ENCODE measurements around the gene PRMT3.

The PRMT3 gene

GRCh38 chr11:20360650-20361049, 26.9 kb upstream of the PRMT3 start:
- POLR2A ChIA-PET, result no interaction called here
- H3K9me3 ChIP-seq (ENCODE audit: control insufficient read depth, insufficient read depth, low read depth, low read length), result no peaks in the 10 kb centered on the region
- TF ChIP-seq ZNF2 (tag by site-specific recombination; IDR thresholded peaks at IDR 0.05) (no peak), PRDM1 (tag by site-specific recombination; IDR thresholded peaks at IDR 0.05) (peak; percentile 88)
- H3K4me3 ChIP-seq (ENCODE audit: low read depth, low read length), result no peak overlapping the region
- CTCF ChIA-PET, result interaction anchor here (0.7 kb wide), 2 partner anchors 90 to 232 kb away, joined by 3 read pairs; no protein-coding TSS in a partner anchor
- H3K4me1 ChIP-seq (ENCODE audit: control insufficient read depth, insufficient read depth, low read length), result no peaks in the 10 kb centered on the region
- H3K27ac ChIP-seq (ENCODE audit: extremely low read depth, low read depth, low read length), result no peak overlapping the region
- no peaks in the 10 kb centered on the region for H3K36me3 ChIP-seq (ENCODE audit: control insufficient read depth in 2 of 2, insufficient read depth in 1 of 2, low read length in 2 of 2)

GRCh38 chr11:20362481-20362880, 25.0 kb upstream of the PRMT3 start:
- Histone ChIP-seq H3K4me3 (ENCODE audit: low read depth, low read length) (no peak overlapping the region), H3K4me1 (ENCODE audit: control insufficient read depth, insufficient read depth, low read length) (no peaks in the 10 kb centered on the region), H3K27ac (ENCODE audit: extremely low read depth, low read depth, low read length) (no peak overlapping the region), H3K36me3 (ENCODE audit: control insufficient read depth in 2 of 2, insufficient read depth in 1 of 2, low read length in 2 of 2) (no peaks in the 10 kb centered on the region), H3K9me3 (ENCODE audit: control insufficient read depth, insufficient read depth, low read depth, low read length) (no peaks in the 10 kb centered on the region)
- no peak for TF ChIP-seq ZNF114 (tag by site-specific recombination; IDR thresholded peaks at IDR 0.05)
- TF ChIP-seq ZSCAN23 (tag by site-specific recombination; IDR thresholded peaks at IDR 0.05), result no peak
- no peak for TF ChIP-seq PRDM1 (tag by site-specific recombination; IDR thresholded peaks at IDR 0.05)
- ChIA-PET CTCF (interaction anchor here (1.1 kb wide), 1 partner anchor 9 kb away, joined by 4 read pairs; no protein-coding TSS in a partner anchor), POLR2A (no interaction called here)

DNA sequence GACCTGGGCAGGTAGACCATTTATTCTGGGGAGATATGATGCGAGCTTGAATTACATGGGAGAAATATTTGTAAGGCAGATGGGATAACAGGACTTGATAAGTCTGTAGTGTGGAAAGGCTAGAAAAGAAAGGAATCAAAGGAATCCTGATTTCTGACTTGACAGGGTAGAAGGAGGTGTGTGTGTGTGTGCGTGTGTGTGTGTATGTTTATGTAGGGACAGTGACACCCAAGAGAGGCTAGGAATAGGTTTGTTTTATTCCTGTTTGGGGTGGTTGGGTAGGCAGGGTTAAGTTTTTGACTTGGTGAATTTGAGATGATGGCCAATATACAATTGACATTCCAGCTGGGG, 24.4 kb upstream of the PRMT3 start:
- Histone ChIP-seq H3K36me3 (ENCODE audit: control insufficient read depth in 2 of 2, insufficient read depth in 1 of 2, low read length in 2 of 2) (no peaks in the 10 kb centered on the region), H3K4me3 (ENCODE audit: low read depth, low read length) (peak overlapping the region; percentile 47), H3K9me3 (ENCODE audit: control insufficient read depth, insufficient read depth, low read depth, low read length) (no peaks in the 10 kb centered on the region), H3K4me1 (ENCODE audit: control insufficient read depth, insufficient read depth, low read length) (no peaks in the 10 kb centered on the region; the same call in 1 of the 2 replicates), H3K27ac (ENCODE audit: extremely low read depth, low read depth, low read length) (no peak overlapping the region; the same call in 1 of the 2 replicates)
- ChIA-PET POLR2A (no interaction called here), CTCF (interaction anchor here (0.6 to 3.6 kb wide), 3 partner anchors 9 to 238 kb away, joined by 3 to 18 read pairs (median 4); no protein-coding TSS in a partner anchor)
- no peak for TF ChIP-seq ZNF701 (tag by site-specific recombination; IDR thresholded peaks at IDR 0.05)
- TF ChIP-seq, protein P1, sequence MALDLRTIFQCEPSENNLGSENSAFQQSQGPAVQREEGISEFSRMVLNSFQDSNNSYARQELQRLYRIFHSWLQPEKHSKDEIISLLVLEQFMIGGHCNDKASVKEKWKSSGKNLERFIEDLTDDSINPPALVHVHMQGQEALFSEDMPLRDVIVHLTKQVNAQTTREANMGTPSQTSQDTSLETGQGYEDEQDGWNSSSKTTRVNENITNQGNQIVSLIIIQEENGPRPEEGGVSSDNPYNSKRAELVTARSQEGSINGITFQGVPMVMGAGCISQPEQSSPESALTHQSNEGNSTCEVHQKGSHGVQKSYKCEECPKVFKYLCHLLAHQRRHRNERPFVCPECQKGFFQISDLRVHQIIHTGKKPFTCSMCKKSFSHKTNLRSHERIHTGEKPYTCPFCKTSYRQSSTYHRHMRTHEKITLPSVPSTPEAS (tag by site-specific recombination; IDR thresholded peaks at IDR 0.05), result peak; percentile 53; the same call in 1 of the 2 replicates

DNA sequence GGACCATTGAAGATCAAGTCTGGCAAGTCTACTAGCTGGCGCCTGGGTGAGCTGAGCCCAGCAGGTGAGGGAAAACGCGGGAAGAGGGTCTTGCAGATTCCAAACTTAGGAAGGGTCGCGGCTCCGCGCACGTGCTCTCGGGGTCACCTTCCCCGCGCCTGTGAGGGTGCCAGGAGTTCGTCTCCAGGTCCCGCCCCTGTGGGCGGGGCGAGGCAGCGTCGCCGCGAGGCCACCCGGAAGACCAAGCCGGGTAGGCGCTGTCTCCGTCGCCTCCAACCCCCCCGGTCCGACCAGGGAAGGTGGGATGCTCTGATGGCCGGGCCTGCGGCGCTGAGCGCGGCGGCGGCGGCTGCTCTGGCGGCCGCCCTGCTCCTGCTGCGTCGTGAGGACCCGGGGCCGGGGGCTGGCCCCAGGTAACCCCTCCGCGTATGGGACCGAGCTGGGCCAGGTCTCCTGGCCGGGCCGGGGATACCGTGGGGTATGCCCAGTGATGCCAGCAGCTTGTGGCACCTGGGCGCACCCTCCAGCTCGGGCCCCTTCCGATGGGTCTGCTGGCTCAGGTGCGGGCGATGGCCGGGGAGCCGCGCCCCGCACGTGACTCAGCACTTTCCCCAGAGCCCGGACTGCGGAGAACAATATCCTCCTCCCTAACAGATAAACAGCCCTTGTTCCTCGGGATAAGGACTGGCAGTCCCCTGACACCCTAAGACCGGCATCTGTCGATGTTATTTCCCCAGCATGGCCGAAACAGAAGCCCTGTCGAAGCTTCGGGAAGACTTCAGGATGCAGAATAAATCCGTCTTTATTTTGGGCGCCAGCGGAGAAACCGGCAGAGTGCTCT, 23.8 kb upstream of the PRMT3 start, which contains the start of gene HTATIP2:
HTATIP2 (plus strand) TSS at position 215 of the 841 bp plus-strand sequence; CDS start at position 739, 524 bp downstream.
- no peaks in the 10 kb centered on the region for H3K36me3 ChIP-seq (ENCODE audit: control insufficient read depth in 2 of 2, insufficient read depth in 1 of 2, low read length in 2 of 2)
- H3K4me1 ChIP-seq (ENCODE audit: control insufficient read depth, insufficient read depth, low read length), result no peaks in the 10 kb centered on the region; the same call in 1 of the 2 replicates
- no peaks in the 10 kb centered on the region for H3K9me3 ChIP-seq (ENCODE audit: control insufficient read depth, insufficient read depth, low read depth, low read length)
- ChIA-PET POLR2A (no interaction called here), CTCF (interaction anchor here (0.6 to 3.6 kb wide), 5 partner anchors 8 to 424 kb away, joined by 3 to 18 read pairs (median 3); no protein-coding TSS in a partner anchor)
- H3K4me3 ChIP-seq (ENCODE audit: low read depth, low read length), result peak within 1 kb of the TSS; percentile 47
- peak within 1 kb of the TSS; percentile 32; the same call in 1 of the 2 replicates for H3K27ac ChIP-seq (ENCODE audit: extremely low read depth, low read depth, low read length)
- 0 out of 2 replicates have a peak, but pooled peaks have one; percentile 31 for TF ChIP-seq ZNF629 (tag by site-specific recombination; IDR thresholded peaks at IDR 0.05)
- TF ChIP-seq ZBTB17 (tag by site-specific recombination; IDR thresholded peaks at IDR 0.05), result peak; percentile 54
- no peak for TF ChIP-seq BCL11A (tag by site-specific recombination; IDR thresholded peaks at IDR 0.05; ENCODE audit: low read depth)
- TF ChIP-seq ZNF600 (tag by site-specific recombination; IDR thresholded peaks at IDR 0.05), result 0 out of 2 replicates have a peak, but pooled peaks have one; percentile 42
- TF ChIP-seq HIC1 (tag by site-specific recombination; IDR thresholded peaks at IDR 0.05), result 0 out of 2 replicates have a peak, but pooled peaks have one; percentile 52
- TF ChIP-seq KLF8 (tag by site-specific recombination; IDR thresholded peaks at IDR 0.05), result peak; percentile 28; the same call in 1 of the 2 replicates
- TF ChIP-seq ZBTB8A (tag by site-specific recombination; IDR thresholded peaks at IDR 0.05), result peak; percentile 84
- no peak for TF ChIP-seq BCL11B (tag by site-specific recombination; IDR thresholded peaks at IDR 0.05; ENCODE audit: low read depth)
- peak; percentile 65 for TF ChIP-seq PATZ1 (tag by site-specific recombination; IDR thresholded peaks at IDR 0.05)
- TF ChIP-seq PRDM10 (tag by site-specific recombination; IDR thresholded peaks at IDR 0.05), result peak; percentile 94
